IPS DF 6.9 (cell line): ENCODE measurements around the gene ME2.
"Not testable (repeated sequence)": the region's sequence is repeated elsewhere in the genome, so short reads cannot be mapped to it uniquely, and the experiment has no call there.

Experiments
- DNase-seq: peaks from one replicate; pipeline ENCODE4 v3.0.0-alpha.2; 2013; ENCODE audit warnings: low read depth, low spot score
- H3K27ac ChIP-seq: one replicate; pipeline ENCODE4 v1.5.1; 2013; ENCODE audit warnings: low read length, control low read depth
- H3K27me3 ChIP-seq: 2 replicates; pipeline ENCODE4 v1.6.1; 2013; ENCODE audit warnings: mild to moderate bottlenecking, low read length; ENCODE audit not compliant: control insufficient read depth, insufficient read depth
- H3K36me3 ChIP-seq: 2 replicates; pipeline ENCODE4 v1.6.1; 2013; ENCODE audit warnings: low read length; ENCODE audit not compliant: control insufficient read depth, insufficient read depth
- H3K4me1 ChIP-seq: 2 replicates; pipeline ENCODE4 v1.6.1; 2013; ENCODE audit warnings: low read length; ENCODE audit not compliant: control insufficient read depth, insufficient read depth
- H3K4me3 ChIP-seq: 2 replicates; pipeline ENCODE4 v1.5.1; 2013; ENCODE audit warnings: mild to moderate bottlenecking, low read length
- H3K9me3 ChIP-seq: 2 replicates; pipeline ENCODE4 v1.6.1; 2013; ENCODE audit warnings: low read length, inconsistent platforms; ENCODE audit not compliant: control insufficient read depth, insufficient read depth
- WGBS: extraction: QIAGEN DNeasy Blood & Tissue Kit; methylation state at CpG from one replicate; pipeline ENCODE4 v1.1.7; 2013; ENCODE audit warnings: mixed read lengths, missing lambda C conversion rate; ENCODE audit not compliant: insufficient read length, insufficient coverage; 5-methylcytosine and 5-hydroxymethylcytosine counted together

ME2 gene

DNA sequence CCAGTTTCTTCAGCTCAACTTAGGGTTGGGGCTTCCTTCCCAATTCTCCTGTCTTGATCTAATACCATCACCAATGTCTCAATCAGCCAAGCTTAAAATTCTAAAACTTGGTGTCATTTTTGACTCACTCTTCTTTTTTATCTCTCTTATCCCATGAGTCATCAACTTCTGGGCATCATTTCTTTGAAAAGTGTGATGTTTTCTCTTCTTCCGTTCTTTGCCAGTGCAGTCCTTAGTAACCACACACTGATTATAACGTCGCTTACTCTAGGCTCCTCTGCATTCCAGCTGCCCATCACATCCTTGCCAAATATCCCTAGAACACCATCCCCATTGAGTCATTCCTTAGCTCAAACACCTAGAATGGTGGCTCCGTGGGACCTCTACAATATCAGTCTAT lies 31.7 kb upstream of the ME2 start:
- no peaks in the 10 kb centered on the region for H3K9me3 ChIP-seq
- H3K4me1 ChIP-seq: no peaks in the 10 kb centered on the region
- H3K27ac ChIP-seq: no peak overlapping the region
- WGBS: no CpG with 5 or more reads among the region's 4 CpGs
- H3K27me3 ChIP-seq: no peaks in the 10 kb centered on the region
- no peak for DNase-seq
- no peaks in the 10 kb centered on the region for H3K36me3 ChIP-seq
- H3K4me3 ChIP-seq: no peak overlapping the region

DNA sequence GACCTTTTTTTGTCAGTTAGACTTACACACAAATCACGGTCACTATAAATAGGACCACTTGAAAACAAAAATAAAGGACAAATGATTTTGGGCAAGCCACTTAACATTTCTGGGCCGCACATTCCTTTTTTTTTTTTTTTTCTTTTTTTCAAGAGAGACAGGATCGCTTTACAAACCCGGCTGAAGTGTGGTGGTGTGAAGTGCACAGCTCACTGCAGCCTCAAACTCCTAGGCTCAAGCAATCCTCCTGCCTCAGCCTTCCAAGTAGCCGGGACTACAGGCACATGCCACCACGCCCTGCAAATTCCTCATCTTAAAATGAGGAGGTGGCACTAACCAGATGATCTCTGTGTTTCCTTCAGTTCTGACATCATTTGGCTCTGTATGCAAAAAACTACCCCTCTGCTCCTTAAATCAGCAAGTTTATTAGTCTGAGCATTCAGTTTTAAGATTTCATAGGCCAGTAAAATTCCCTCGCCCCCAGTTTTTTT lies 30.8 kb upstream of the ME2 start:
- Histone ChIP-seq H3K4me3 (no peak overlapping the region), H3K27me3 (no peaks in the 10 kb centered on the region), H3K27ac (no peak overlapping the region), H3K36me3 (no peaks in the 10 kb centered on the region), H3K9me3 (no peaks in the 10 kb centered on the region), H3K4me1 (no peaks in the 10 kb centered on the region)
- WGBS: no CpG with 5 or more reads among the region's 7 CpGs
- no peak for DNase-seq

DNA sequence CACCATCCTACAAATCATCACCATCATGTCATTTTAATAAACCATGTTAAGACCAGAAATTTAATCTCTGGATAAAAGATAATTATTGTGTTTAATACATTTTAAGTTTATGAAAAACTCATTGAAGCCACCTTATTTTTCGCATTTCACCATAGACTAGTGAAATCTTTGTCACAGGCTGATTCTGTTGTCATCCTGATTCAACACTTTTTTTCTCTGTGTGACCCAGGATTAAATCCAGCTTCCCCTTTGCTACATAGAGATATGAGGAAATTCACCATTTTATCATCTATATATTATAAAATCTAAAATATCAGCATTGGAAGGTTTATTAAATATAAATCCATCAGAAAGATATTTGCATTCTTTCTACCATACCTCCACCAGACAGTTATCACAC lies 29.9 kb upstream of the ME2 start:
- Histone ChIP-seq H3K27ac (no peak overlapping the region), H3K9me3 (no peaks in the 10 kb centered on the region), H3K4me1 (no peaks in the 10 kb centered on the region; the same call in 1 of the 2 replicates), H3K27me3 (no peaks in the 10 kb centered on the region), H3K4me3 (no peak overlapping the region), H3K36me3 (no peaks in the 10 kb centered on the region)
- no CpG with 5 or more reads among the region's 1 CpG for WGBS
- DNase-seq: no peak

DNA sequence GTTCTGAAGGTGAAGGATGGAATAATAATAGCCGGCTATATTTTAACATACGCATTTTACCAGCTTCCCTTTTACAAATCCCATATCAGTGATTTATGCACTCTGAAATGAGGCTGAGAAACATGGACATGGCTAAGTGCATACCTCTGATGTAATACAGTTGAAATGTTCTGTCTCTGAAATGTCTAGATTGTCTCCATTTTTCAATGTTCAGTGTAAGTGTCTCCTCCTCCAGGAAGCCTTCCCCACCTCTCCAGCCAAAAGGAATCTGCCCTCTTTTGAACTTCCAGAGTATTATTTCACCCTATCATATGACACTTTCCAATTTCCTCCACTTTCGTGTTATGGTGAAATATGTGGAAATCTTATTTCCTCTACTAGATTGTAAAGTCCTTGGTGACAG lies 29.5 kb upstream of the ME2 start:
- no peaks in the 10 kb centered on the region; the same call in 1 of the 2 replicates for H3K4me1 ChIP-seq
- WGBS: no CpG with 5 or more reads among the region's 3 CpGs

DNA sequence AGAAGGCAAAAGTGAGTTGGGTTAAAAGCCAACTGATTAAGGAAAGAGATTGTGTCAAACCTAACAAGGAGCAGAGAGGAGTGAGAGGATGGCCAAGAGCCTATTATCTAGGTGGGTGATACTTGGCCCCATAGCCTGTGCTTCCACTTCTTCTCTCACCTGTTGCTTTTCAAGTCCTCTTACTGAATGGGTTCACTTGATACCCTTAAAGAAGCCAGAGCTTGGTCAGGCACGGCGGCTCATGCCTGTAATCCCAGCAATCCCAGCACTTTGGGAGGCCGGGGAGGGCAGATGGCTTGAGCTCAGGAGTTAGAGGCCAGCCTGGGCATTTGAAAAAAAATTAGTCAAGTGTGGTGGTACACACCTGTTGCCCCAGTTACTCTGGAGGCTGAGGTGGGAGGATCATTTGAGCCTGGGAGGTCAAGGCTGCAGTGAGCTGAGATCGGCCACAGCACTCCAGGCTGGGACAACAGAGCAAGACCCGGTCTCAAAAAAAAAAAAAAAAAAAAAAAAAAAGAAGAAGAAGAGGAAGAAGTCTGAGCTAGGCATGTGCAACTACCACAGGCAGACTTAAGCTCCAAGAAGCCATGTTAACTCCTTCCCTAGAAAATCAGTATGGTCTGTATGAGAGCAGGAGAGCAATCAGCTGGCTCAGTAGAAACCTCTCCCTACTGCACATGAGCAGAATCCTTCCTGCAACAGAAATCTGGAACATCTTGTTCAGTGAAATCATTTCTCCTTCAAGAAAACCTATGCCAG lies 28.4 kb upstream of the ME2 start:
- no CpG with 5 or more reads among the region's 5 CpGs for WGBS
- H3K4me1 ChIP-seq: no peaks in the 10 kb centered on the region; the same call in 1 of the 2 replicates

More for the DNA sequence above, 29.5 kb upstream of the ME2 start:
- no peaks in the 10 kb centered on the region for H3K9me3 ChIP-seq
- H3K36me3 ChIP-seq: no peaks in the 10 kb centered on the region
- no peaks in the 10 kb centered on the region for H3K27me3 ChIP-seq
- no peak overlapping the region for H3K4me3 ChIP-seq
- H3K27ac ChIP-seq: no peak overlapping the region
- DNase-seq: no peak

DNA sequence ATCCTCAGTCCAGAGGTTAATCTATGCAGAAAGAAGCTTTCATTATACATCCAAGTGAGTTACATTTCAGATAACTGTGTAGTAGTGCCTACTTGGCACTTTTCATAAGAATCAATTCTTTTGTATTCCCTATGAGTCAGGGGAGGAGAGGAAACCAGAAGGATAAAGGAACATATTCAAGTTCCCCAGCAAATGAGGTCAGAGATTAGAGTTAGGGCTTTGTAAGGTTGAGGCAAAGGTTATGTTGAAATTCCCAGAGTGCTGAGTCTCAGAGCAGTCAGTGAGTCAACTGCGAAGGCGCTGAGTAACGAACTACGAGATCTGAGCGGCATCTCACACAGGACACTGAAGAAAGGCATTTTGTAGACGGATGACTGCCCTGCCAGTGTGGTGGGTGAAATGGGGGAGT lies 25.1 kb upstream of the ME2 start:
- H3K4me3 ChIP-seq: no peak overlapping the region
- H3K36me3 ChIP-seq: no peaks in the 10 kb centered on the region

More for the DNA sequence above, 28.4 kb upstream of the ME2 start:
- no peaks in the 10 kb centered on the region for H3K27me3 ChIP-seq
- no peak overlapping the region for H3K4me3 ChIP-seq
- no peak overlapping the region for H3K27ac ChIP-seq
- no peak for DNase-seq
- no peaks in the 10 kb centered on the region for H3K9me3 ChIP-seq
- no peaks in the 10 kb centered on the region for H3K36me3 ChIP-seq

DNA sequence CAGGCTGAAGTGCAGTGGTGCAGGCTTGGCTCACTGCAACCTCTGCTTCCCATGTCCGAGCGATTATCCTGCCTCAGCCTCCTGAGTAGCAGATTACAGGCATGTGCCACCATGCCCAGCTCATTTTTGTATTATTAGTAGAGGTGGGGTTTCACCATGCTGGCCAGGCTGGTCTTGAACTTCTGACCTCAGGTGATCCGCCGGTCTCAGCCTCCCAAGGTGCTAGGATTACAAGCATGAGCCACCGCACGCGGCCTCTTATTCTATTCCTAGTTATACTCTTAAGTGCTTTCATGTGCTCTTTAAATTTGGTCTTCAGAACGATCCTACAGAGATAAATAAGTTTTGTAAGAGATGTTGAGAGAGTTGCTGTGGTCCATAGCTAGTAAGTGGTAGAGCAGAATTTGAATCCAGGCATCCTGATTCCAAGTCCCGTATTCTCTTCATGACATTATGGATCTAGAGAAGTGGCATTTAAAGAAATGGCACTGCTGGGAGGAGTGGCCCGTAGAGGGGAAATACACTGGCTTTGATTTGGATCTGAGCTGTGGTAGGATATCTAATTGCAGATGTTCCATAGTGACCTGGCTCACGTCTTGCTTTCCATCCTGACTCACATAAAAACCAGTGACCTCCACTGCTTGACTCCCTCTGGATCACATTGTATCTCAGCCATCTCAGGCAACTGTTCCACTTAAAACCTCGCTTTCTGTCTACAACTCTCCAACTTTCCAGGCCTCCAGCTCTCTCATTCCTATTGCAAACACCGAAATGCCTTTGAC lies 22.8 kb upstream of the ME2 start:
- Histone ChIP-seq H3K9me3 (no peaks in the 10 kb centered on the region), H3K27me3 (no peaks in the 10 kb centered on the region), H3K27ac (no peak overlapping the region), H3K4me1 (no peaks in the 10 kb centered on the region; the same call in 1 of the 2 replicates), H3K36me3 (no peaks in the 10 kb centered on the region), H3K4me3 (no peak overlapping the region)
- WGBS: no CpG with 5 or more reads among the region's 13 CpGs
- DNase-seq: no peak

More for the DNA sequence above, 25.1 kb upstream of the ME2 start:
- no peaks in the 10 kb centered on the region for H3K9me3 ChIP-seq
- H3K27ac ChIP-seq: no peak overlapping the region
- WGBS: no CpG with 5 or more reads among the region's 6 CpGs
- H3K27me3 ChIP-seq: no peaks in the 10 kb centered on the region
- H3K4me1 ChIP-seq: no peaks in the 10 kb centered on the region; the same call in 1 of the 2 replicates
- DNase-seq: no peak

DNA sequence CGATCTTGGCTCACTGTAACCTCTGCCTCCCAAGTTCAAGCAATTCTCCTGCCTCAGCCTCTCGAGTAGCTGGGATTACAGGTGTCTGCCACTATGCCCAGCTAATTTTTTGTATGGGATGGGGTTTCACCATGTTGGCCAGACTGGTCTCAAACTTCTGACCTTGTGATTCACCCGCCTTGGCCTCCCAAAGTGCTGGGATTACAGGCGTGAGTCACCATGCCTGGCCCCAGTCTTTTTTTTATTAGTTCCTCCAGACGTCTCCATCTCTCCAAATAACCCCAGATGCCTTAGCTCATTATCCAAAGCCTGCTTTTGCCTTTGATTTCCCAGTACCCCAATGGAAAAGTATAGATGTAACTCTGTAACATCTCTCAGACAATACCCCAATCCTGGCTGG lies 21.8 kb upstream of the ME2 start:
- WGBS: no CpG with 5 or more reads among the region's 5 CpGs

DNA sequence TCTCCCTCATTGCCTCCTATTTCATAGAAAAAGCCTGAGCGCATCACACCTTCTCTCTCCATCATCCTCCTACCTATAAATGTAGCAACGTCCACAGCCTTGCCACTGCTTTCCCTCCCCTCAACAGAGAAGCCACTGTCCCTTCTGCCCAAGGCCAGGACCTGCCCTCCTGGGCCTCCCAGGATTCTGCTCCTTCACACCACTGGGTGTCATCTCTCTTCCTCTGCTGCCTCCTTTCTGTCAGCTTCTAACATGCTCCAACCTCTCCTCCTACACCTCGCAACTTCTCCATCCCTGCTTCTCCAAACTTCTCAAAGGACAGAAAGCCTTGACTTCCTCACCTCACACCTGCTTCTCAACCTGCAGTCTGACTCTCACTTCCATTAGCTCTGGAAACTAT lies 21.2 kb upstream of the ME2 start:
- no CpG with 5 or more reads among the region's 3 CpGs for WGBS
- Histone ChIP-seq H3K36me3 (no peaks in the 10 kb centered on the region), H3K4me3 (no peak overlapping the region), H3K9me3 (no peaks in the 10 kb centered on the region), H3K4me1 (no peaks in the 10 kb centered on the region; the same call in 1 of the 2 replicates), H3K27ac (no peak overlapping the region), H3K27me3 (no peaks in the 10 kb centered on the region)
- no peak for DNase-seq

More for the DNA sequence above, 21.8 kb upstream of the ME2 start:
- H3K27me3 ChIP-seq, H3K4me3 ChIP-seq, H3K4me1 ChIP-seq, H3K27ac ChIP-seq, DNase-seq, H3K36me3 ChIP-seq, H3K9me3 ChIP-seq: not testable (repeated sequence)

DNA sequence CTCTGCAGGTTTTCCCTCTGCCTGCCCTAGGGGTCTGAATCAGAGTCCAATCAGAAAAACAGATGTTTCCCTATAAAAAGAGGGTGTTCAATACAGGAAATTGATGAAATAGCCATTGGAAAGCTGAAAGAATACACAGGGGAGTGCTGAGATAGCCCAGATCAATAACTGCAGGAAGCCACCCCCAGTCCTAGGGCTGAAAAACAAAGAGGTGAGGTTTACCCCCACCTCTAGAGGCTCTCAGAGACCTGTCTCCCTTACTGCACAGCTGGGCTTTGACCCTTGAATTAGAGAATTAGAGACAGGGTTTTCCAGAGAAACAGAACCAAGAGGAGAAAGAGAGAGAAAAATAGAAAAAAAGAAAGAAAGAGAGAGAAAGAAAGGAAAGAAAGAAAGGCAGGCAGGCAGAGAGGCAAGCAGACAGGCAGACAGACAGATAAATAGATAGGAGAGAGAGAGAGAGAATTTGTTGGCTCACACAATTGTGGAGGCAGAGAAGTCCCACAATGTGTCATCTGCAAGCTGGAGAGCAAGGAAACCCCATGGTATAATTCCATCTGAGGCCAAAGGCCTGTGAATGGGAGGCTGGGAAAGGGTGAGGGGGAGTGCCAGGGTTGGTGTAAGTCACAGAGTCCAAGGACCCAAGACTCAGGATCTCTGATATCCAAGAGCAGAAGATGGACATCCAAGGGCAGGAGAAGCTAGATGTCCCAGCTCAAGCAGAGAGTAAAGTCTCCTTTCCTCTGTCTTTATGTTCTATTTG lies 18.9 kb upstream of the ME2 start:
- Histone ChIP-seq H3K27ac (no peak overlapping the region), H3K9me3 (no peaks in the 10 kb centered on the region)

More for the DNA sequence above, 18.9 kb upstream of the ME2 start:
- Histone ChIP-seq H3K4me3 (no peak overlapping the region), H3K36me3 (no peaks in the 10 kb centered on the region), H3K27me3 (no peaks in the 10 kb centered on the region), H3K4me1 (no peaks in the 10 kb centered on the region)
- DNase-seq: no peak
